HK-2 (cell line): ENCODE results near the gene DYNC2I2.
"Not testable (repeated sequence)": the region's sequence is repeated elsewhere in the genome, so short reads cannot be mapped to it uniquely, and the experiment has no call there.

Source experiments
- DNase-seq: peaks from one replicate; pipeline ENCODE4 v3.0.0-alpha.2; 2018; ENCODE audit not compliant: unreplicated experiment

DYNC2I2 gene

DNA sequence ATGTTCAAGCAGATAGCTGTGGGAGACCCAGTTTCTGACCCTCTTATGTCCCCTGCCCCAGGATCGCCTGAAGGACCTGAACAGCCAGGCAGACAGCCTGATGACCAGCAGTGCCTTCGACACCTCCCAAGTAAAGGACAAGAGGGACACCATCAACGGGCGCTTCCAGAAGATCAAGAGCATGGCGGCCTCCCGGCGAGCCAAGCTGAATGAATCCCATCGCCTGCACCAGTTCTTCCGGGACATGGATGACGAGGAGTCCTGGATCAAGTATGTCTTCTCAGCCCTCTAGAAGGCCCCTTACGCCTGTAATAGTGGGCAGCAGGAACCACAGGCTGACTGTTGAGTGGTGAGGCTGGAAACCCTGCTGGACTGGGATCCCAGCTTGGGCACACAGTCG, 41.1 kb downstream of the DYNC2I2 start:
- no peak for DNase-seq

DNA sequence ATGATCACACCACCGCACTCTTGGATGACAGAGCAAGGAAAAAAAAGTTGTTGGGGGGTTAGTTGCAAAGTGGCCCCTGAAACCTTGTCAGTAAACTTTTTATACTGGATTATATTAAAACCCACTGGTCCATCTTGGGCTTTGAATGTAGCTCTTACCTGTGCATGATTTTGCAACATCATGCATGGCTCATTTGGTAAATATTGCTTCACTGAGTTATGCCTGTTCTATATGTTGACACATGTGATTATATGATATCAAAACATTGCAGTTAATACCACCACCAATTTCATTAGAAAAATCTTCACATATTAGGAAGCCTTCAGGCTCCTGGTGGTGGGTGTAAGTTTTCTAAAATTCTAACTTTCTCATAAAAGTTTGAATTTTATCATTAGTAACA, 41.9 kb downstream of the DYNC2I2 start:
- no peak for DNase-seq

DNA sequence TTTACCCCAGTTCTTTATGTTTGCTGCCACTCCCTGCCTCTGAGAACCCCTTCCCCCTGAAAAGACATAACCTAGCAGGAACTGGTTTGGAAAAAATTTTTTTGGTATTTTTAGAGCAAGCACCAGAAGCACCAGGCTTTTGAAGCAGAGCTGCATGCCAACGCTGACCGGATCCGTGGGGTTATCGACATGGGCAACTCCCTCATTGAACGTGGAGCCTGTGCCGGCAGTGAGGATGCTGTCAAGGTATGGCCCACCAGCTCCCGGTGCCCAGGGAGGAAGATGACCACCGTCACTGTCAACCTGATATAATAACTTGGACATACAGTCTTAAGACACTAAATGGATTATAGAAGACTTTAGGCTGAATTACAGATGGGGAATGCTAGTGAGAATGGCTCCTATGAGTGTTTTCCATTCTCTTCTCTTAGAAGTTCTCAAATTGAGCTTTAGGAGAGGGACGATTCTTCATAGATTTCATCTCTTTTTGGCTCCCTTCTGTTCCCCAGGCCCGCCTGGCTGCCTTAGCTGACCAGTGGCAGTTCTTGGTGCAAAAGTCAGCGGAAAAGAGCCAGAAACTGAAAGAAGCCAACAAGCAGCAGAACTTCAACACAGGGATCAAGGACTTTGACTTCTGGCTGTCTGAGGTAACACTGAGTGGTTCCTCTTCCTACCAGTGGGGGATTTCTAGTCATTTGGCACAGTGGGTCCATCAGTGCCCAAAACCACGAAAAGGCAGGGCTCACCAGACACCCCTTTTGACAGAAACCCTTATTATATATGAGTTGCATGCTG, 44.9 kb downstream of the DYNC2I2 start:
- DNase-seq = no peak

DNA sequence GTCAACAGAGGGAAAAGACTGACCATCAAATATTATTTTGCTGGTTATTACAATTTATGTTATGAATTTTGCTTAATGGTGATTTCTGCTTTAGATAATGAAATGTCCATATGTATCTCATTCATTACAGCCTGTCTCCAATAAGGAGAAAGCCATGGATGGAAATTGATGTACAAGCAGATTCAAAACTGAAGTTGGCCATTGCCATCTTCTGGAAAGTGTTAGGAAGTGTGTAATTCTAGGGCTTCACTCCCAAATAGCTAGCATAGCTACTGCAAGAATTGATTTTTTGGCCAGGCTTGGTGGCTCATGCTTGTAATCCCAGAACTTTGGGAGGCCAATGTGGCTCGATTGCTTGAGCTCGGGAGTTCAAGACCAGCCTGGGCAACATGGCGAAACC, 45.8 kb downstream of the DYNC2I2 start:
- no peak for DNase-seq

DNA sequence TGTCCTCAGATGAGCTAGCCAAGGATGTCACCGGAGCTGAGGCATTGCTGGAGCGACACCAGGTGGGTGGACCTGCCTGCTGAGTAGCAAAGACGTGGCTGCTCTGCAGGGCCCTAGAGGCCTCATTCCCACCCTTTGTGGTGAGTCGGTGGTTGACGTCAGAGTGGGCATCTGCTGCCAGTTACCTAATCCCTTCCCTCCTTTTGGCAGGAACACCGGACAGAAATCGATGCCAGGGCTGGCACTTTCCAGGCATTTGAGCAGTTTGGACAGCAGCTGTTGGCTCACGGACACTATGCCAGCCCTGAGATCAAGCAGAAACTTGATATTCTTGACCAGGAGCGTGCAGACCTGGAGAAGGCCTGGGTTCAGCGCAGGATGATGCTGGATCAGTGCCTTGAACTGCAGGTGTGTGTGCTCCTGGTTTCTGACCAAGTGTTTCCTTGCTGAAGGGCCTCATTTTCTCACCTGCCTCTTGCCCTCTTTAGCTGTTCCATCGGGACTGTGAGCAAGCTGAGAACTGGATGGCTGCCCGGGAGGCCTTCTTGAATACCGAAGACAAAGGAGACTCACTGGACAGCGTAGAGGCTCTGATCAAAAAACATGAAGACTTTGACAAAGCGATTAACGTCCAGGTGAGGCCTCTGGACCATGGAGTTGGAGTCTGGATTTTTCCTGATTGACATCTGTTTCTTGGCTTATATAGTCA, 48.9 kb downstream of the DYNC2I2 start:
- DNase-seq = no peak

DNA sequence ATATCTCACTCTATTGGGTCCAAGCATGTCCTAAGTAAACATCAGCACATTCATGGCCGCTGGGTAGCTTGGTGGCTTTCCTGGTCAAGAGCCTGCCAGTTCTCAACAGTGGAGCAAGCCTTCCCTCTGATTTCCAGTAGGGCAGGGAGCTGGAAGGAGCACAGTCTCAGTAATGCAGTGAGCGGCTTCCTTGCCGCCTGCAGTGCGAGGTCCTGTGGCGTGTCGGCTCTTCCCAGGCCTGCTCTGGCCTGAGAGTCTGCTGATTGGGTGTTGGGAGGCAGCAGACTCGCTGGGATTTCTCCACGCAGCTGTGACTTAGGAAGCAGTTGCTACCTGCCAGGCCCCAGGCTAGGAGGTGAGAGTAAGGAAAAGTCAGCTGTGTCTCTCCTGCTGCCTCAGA, 53.0 kb downstream of the DYNC2I2 start:
- DNase-seq = no peak

DNA sequence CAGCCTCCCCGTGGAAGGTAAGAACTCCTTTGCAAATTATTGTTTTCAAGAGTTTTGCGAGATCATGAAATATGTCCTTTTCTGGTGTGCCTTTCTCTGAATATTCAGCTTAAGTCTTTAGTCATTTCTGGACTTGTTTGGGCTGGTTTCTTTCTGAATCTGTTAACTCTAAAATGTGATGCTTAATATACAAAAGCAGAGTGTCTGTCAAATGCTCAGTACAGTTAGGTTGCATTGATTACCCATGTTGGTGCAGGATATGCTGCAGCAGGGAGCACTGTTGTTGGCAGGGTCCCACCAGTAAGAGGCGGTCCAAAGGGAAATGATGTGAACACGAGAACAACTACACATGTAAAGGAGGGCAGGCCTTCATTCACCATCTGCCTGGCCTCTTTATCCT, 56.5 kb downstream of the DYNC2I2 start:
- DNase-seq = no peak

DNA sequence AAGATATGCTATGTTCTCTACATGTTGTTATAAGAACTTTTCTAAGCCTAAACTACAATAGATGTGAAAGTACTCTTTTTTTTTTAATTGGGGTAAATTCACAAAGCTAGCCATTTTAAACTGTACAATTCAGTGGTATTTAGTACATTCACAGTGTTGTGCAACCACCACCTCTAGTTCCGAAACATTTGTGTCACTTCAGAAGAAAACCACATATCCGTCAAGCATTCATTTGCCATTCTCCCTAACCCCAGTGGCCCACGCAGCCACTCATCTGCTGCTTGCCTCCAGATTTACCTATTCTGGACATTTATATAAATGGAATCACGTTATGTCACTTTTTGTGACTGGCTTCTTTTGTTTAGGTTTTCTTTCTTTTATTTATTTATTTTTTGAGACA, 61.2 kb downstream of the DYNC2I2 start:
- no peak for DNase-seq

DNA sequence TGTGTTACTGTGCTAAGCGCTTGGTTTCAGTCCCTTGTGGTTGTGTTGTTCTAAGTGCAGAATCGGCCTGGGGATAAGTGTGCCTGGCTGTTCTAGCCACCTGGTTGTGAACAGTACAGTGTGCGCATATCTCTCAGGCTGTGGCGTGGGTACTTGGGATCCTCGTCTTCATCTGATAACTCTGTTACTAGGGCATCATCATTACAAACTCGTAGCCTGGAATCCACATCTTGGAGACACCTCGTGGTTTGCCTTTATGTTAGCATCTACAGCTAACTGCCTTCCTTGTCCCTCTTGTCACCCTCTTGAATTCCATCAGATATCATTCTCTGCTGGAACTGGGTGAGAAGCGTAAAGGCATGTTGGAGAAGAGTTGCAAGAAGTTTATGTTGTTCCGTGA, 62.8 kb downstream of the DYNC2I2 start:
- DNase-seq = no peak

DNA sequence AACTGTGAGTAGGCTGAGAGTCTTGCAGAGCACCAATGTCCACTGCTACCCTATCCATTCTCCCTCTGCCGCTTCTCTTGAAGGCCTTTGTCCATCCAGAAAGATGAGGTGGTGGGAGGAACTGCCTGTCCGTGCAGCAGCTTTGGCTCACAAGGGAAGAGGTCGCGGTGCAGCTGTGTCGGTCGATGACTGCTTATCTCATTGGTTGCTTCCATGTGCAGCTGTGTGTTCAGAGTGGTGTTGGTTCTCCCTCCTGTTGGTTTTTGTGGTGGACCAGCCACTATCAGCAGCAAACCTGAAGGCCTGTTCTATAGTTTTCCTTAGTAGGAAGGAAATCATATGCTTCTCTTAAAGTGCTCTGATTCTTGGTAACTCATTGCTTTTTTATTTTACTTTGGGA, 63.6 kb downstream of the DYNC2I2 start:
- no peak for DNase-seq

DNA sequence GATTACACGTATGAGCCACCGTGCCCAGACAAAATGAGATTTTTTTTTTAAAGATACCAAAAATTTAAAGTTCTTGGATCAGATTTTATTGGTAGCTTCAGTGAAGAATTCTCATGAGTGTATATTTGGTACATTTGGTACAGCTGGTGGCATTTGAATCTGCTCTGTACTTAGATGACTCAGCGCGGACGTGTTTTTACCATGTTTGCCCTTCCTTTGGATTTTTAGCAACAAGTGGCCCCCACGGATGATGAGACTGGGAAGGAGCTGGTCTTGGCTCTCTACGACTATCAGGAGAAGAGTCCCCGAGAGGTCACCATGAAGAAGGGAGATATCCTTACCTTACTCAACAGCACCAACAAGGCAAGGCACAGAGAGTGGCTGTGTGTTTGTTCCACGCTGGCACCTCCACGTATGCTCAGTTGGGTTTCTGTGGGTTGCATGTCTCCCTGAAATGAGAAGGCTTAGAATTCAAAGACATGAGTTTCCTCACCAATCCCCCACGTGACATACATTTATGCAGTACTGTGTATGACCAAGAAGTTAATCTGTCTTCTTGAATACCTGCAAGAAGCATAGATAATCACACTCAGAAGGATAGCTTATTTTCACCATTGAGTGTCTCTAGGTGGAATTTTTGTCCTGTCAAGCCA, 67.9 kb downstream of the DYNC2I2 start:
- no peak for DNase-seq

DNA sequence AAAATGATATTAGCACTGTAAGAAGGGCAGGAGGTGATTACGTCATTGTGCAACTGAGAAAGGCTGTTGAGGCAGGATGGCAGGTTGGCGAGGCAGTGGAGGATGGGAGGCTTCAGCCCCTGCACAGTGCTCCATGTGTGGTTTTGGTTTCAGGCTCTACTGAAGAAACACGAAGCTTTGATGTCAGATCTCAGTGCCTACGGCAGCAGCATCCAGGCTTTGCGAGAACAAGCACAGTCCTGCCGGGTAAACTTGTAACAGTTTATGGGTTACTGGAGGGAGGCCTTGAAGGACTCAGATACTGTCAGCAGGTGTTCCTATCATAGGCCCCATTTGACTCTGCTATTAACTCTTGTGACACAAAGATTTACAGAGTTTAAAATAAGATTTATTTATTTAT, 69.2 kb downstream of the DYNC2I2 start:
- no peak for DNase-seq

DNA sequence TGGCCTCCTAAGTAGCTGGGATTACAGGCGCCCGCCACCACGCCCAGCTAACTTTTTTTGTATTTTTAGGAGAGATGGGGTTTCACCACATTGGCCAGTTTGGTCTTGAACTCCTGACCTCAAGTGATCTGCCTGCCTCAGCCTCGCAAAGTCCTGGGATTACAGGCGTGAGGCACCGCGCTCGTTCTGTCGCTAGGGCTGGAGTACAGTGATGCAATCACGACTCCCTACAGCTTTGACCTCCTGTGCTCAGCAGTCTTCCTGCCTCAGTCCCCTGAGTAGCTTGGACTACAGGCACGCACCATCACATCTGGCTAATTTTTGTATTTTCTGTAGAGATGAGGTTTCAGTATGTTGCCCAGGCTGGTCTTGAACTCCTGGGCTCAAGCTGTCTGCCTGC, 69.7 kb downstream of the DYNC2I2 start:
- not testable (repeated sequence) for DNase-seq

DNA sequence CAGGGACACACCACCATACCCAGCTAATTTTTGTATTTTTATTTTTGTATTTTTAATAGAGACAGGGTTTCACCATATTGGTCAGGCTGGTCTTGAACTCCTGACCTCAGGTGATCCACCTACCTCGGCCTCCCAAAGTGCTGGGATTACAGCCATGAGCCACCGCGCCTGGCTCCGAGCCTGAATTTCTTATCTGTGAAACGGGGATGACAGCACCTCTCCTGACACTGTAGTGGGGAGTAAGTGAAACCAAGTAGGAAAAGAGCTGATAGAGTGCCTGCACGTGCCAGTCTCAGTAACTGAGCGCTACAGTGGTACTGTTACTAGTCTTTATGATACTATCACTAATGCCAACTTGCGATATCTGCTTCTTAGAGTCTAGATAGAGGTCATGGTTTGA, 71.5 kb downstream of the DYNC2I2 start:
- DNase-seq = not testable (repeated sequence)
